DND-41 (cell line): ENCODE results near the gene DNAH17.

Source experiments
- ATAC-seq: fragments of 200-7000 bp; cut with Tn5 transposase; 3 replicates; pipeline ENCODE4 v1.9.1; 2021; ENCODE audit warnings: low read depth; ENCODE audit not compliant: insufficient read depth
- DNase-seq: peaks from one replicate; pipeline ENCODE4 v3.0.0-alpha.2; 2020
- H2AFZ ChIP-seq: 2 replicates; pipeline ENCODE4 v1.6.0; 2012; ENCODE audit warnings: low read depth, low read length
- H3K27ac ChIP-seq: 2 replicates; pipeline ENCODE4 v1.5.1; 2012; ENCODE audit warnings: low read length, inconsistent platforms
- H3K27me3 ChIP-seq: fragments of 200-600 bp; sonication (generic); 2 replicates; pipeline ENCODE4 v1.6.0; 2012; ENCODE audit warnings: low read length, mild to moderate bottlenecking, inconsistent platforms; ENCODE audit not compliant: insufficient read depth, poor library complexity
- H3K36me3 ChIP-seq: 2 replicates; pipeline ENCODE4 v1.5.1; 2012; ENCODE audit warnings: low read length, inconsistent platforms; ENCODE audit not compliant: insufficient read depth
- H3K4me1 ChIP-seq: 2 replicates; pipeline ENCODE4 v1.5.1; 2012; ENCODE audit warnings: mild to moderate bottlenecking, low read length; ENCODE audit not compliant: insufficient read depth
- H3K4me2 ChIP-seq: 2 replicates; pipeline ENCODE4 v1.6.0; 2012; ENCODE audit warnings: mild to moderate bottlenecking, moderate library complexity, low read length, inconsistent platforms; ENCODE audit not compliant: insufficient read depth
- H3K4me3 ChIP-seq, 2 experiments: fragments of 200-600 bp in 1 of 2; shearing (Covaris generic) in 1 of 2; 2 replicates each; pipeline ENCODE4 v1.5.1; 2012 to 2016; ENCODE audit warnings: inconsistent platforms in 2 of 2, low read length in 2 of 2, mild to moderate bottlenecking in 2 of 2, low read depth in 1 of 2, moderate library complexity in 1 of 2
- H3K79me2 ChIP-seq: 2 replicates; pipeline ENCODE4 v1.6.0; 2012; ENCODE audit warnings: low read length, inconsistent platforms; ENCODE audit not compliant: insufficient read depth
- H3K9ac ChIP-seq: 2 replicates; pipeline ENCODE4 v1.6.0; 2012; ENCODE audit warnings: low read depth, mild to moderate bottlenecking, inconsistent platforms, low read length, moderate library complexity
- H3K9me3 ChIP-seq: 2 replicates; pipeline ENCODE4 v1.5.1; 2012; ENCODE audit warnings: low read length, moderate library complexity, mild to moderate bottlenecking, inconsistent platforms; ENCODE audit not compliant: insufficient read depth, severe bottlenecking
- H4K20me1 ChIP-seq: 2 replicates; pipeline ENCODE4 v1.6.0; 2012; ENCODE audit warnings: low read length; ENCODE audit not compliant: insufficient read depth
- EZH2 ChIP-seq: IDR thresholded peaks from 3 replicates; pipeline ENCODE4 v1.6.1; 2012; ENCODE audit warnings: borderline replicate concordance, low read depth, mild to moderate bottlenecking, moderate library complexity, low read length, inconsistent platforms; ENCODE audit not compliant: severe bottlenecking
- TF ChIP-seq, protein P1 (sequence below): IDR thresholded peaks from 2 replicates; pipeline ENCODE4 v1.5.1; 2012; ENCODE audit warnings: borderline replicate concordance, low read length, moderate library complexity, mild to moderate bottlenecking; ENCODE audit not compliant: poor library complexity, severe bottlenecking; ENCODE audit errors: extremely low read depth

The DNAH17 gene

GRCh38 chr17:78583091-78583490, 5.9 kb upstream of the DNAH17 start:
- Histone ChIP-seq H3K36me3 (no peaks in the 10 kb centered on the region), H3K9me3 (no peaks in the 10 kb centered on the region), H4K20me1 (no peaks in the 10 kb centered on the region), H3K4me3 (no peak overlapping the region), H3K4me1 (no peaks in the 10 kb centered on the region), H3K79me2 (no peaks in the 10 kb centered on the region), H3K27me3 (peaks cover 9% of the 10 kb centered on the region), H3K9ac (no peak overlapping the region), H2AFZ (no peak overlapping the region), H3K4me2 (no peak overlapping the region), H3K27ac (no peak overlapping the region)
- ATAC-seq (peak; percentile 59; the same call in 2 of the 3 replicates), DNase-seq (no peak)
- TF ChIP-seq, protein P1, sequence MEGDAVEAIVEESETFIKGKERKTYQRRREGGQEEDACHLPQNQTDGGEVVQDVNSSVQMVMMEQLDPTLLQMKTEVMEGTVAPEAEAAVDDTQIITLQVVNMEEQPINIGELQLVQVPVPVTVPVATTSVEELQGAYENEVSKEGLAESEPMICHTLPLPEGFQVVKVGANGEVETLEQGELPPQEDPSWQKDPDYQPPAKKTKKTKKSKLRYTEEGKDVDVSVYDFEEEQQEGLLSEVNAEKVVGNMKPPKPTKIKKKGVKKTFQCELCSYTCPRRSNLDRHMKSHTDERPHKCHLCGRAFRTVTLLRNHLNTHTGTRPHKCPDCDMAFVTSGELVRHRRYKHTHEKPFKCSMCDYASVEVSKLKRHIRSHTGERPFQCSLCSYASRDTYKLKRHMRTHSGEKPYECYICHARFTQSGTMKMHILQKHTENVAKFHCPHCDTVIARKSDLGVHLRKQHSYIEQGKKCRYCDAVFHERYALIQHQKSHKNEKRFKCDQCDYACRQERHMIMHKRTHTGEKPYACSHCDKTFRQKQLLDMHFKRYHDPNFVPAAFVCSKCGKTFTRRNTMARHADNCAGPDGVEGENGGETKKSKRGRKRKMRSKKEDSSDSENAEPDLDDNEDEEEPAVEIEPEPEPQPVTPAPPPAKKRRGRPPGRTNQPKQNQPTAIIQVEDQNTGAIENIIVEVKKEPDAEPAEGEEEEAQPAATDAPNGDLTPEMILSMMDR: no peak
- TF ChIP-seq EZH2: no peak

GRCh38 chr17:78581304-78581703, 4.1 kb upstream of the DNAH17 start:
- Histone ChIP-seq H3K4me2 (no peak overlapping the region), H3K9ac (no peak overlapping the region), H3K27ac (no peak overlapping the region), H3K9me3 (no peaks in the 10 kb centered on the region), H3K27me3 (peaks cover 9% of the 10 kb centered on the region), H2AFZ (no peak overlapping the region), H4K20me1 (no peaks in the 10 kb centered on the region), H3K79me2 (no peaks in the 10 kb centered on the region), H3K36me3 (no peaks in the 10 kb centered on the region), H3K4me3 (no peak overlapping the region), H3K4me1 (no peaks in the 10 kb centered on the region)
- ATAC-seq (no peak), DNase-seq (no peak)
- TF ChIP-seq, protein P1: no peak
- TF ChIP-seq EZH2: no peak

DNA sequence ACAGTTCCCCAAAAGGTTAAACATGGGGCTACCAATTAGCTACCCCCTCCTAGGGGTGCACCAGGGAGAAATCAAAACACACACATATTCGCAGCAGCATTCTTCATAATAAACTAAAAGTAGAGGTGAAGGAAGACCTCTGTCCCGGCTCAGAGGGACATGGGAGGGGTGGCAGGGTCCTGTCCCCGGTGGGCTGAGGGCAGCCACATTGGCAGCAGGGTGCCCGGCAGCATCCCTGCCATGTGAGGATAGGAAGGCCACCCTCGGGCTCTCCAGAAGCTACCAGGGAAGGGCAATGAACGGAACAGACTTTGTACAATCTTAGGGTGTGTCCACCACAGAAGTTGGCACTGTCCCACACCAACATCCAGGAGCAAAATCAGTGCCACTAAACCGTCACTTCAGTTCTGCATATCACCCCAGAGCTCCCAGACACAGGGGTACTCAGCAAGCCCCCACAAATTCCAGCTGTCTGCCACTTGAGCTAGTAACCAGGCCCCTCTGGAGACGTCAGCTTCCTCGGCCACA, 3.1 kb upstream of the DNAH17 start:
- no peak for ATAC-seq
- no peak overlapping the region for H2AFZ ChIP-seq
- no peak overlapping the region for H3K4me3 ChIP-seq
- H3K27ac ChIP-seq: no peak overlapping the region
- no peaks in the 10 kb centered on the region for H3K4me1 ChIP-seq
- H3K27me3 ChIP-seq: peaks cover 3% of the 10 kb centered on the region
- DNase-seq: no peak
- TF ChIP-seq EZH2: no peak
- TF ChIP-seq, protein P1: no peak
- no peaks in the 10 kb centered on the region for H3K36me3 ChIP-seq
- no peak overlapping the region for H3K4me2 ChIP-seq
- H3K9ac ChIP-seq: no peak overlapping the region
- H3K9me3 ChIP-seq: no peaks in the 10 kb centered on the region
- no peaks in the 10 kb centered on the region for H4K20me1 ChIP-seq
- H3K79me2 ChIP-seq: no peaks in the 10 kb centered on the region
